ENCODE results near the gene SLC6A19. TPM values are rescaled to one million over a fixed set of nuclear protein-coding genes. Genes with fewer than 3 reads are reported as not detected.

The SLC6A19 gene
- total and polyA plus RNA-seq, 2 of the 4 experiments (the other 2 are of a cell fraction): not detected

DNA sequence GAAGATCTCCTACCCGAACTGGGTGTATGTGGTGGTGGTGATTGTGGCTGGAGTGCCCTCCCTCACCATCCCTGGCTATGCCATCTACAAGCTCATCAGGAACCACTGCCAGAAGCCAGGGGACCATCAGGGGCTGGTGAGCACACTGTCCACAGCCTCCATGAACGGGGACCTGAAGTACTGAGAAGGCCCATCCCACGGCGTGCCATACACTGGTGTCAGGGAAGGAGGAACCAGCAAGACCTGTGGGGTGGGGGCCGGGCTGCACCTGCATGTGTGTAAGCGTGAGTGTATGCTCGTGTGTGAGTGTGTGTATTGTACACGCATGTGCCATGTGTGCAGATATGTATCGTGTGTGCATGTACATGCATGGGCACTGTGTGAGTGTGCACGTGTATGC lies 20.3 kb downstream of the SLC6A19 start:
- no peak overlapping the region for H3K27ac ChIP-seq (ENCODE audit: insufficient read depth, low read length)
- no peak overlapping the region for H2BK20ac ChIP-seq (ENCODE audit: low read depth, low read length)
- intact Hi-C loops (cut with micrococcal nuclease) (no loop called here), dilution Hi-C loops (cut with HindIII; ENCODE audit: low sequenced_read_pairs, unreplicated experiment) (no loop called here), in situ Hi-C loops (cut with MboI; ENCODE audit: low sequenced_read_pairs) (no loop called here)
- H4K91ac ChIP-seq (ENCODE audit: insufficient read depth, low read depth, low read length): no peak overlapping the region
- H4K5ac ChIP-seq (ENCODE audit: low read depth, low read length): no peak overlapping the region
- H3K4me2 ChIP-seq (ENCODE audit: low read depth, low read length): no peak overlapping the region
- H3K36me3 ChIP-seq (ENCODE audit: control insufficient read depth, insufficient read depth, low read length): no peaks in the 10 kb centered on the region
- no peak overlapping the region for H3K4ac ChIP-seq (ENCODE audit: low read depth, low read length)
- no peak for TF ChIP-seq BHLHE40 (IDR thresholded peaks at IDR 0.05; ENCODE audit: low read depth, low read length)
- no peak for TF ChIP-seq CHD1 (IDR thresholded peaks at IDR 0.05; ENCODE audit: low read depth, low read length)
- no peak for TF ChIP-seq NFE2L2 (IDR thresholded peaks at IDR 0.05; ENCODE audit: low read depth, low read length)
- TF ChIP-seq MAZ (IDR thresholded peaks at IDR 0.05; ENCODE audit: borderline replicate concordance, low read depth, low read length): no peak
- no peak for TF ChIP-seq POLR2A (IDR thresholded peaks at IDR 0.05; ENCODE audit: low read depth, low read length)
- TF ChIP-seq RCOR1 (IDR thresholded peaks at IDR 0.05; ENCODE audit: insufficient replicate concordance, low read length): no peak
- TF ChIP-seq, protein P1, sequence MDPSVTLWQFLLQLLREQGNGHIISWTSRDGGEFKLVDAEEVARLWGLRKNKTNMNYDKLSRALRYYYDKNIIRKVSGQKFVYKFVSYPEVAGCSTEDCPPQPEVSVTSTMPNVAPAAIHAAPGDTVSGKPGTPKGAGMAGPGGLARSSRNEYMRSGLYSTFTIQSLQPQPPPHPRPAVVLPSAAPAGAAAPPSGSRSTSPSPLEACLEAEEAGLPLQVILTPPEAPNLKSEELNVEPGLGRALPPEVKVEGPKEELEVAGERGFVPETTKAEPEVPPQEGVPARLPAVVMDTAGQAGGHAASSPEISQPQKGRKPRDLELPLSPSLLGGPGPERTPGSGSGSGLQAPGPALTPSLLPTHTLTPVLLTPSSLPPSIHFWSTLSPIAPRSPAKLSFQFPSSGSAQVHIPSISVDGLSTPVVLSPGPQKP (IDR thresholded peaks at IDR 0.05; ENCODE audit: borderline replicate concordance, low read depth, low read length): no peak
- TF ChIP-seq, protein P2, sequence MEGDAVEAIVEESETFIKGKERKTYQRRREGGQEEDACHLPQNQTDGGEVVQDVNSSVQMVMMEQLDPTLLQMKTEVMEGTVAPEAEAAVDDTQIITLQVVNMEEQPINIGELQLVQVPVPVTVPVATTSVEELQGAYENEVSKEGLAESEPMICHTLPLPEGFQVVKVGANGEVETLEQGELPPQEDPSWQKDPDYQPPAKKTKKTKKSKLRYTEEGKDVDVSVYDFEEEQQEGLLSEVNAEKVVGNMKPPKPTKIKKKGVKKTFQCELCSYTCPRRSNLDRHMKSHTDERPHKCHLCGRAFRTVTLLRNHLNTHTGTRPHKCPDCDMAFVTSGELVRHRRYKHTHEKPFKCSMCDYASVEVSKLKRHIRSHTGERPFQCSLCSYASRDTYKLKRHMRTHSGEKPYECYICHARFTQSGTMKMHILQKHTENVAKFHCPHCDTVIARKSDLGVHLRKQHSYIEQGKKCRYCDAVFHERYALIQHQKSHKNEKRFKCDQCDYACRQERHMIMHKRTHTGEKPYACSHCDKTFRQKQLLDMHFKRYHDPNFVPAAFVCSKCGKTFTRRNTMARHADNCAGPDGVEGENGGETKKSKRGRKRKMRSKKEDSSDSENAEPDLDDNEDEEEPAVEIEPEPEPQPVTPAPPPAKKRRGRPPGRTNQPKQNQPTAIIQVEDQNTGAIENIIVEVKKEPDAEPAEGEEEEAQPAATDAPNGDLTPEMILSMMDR (conservative IDR thresholded peaks at IDR 0.05; ENCODE audit: low read depth, low read length): no peak
- TF ChIP-seq SMC3 (IDR thresholded peaks at IDR 0.05; ENCODE audit: low read depth, low read length): no peak
- TF ChIP-seq, protein P3, sequence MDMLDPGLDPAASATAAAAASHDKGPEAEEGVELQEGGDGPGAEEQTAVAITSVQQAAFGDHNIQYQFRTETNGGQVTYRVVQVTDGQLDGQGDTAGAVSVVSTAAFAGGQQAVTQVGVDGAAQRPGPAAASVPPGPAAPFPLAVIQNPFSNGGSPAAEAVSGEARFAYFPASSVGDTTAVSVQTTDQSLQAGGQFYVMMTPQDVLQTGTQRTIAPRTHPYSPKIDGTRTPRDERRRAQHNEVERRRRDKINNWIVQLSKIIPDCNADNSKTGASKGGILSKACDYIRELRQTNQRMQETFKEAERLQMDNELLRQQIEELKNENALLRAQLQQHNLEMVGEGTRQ (IDR thresholded peaks at IDR 0.05; ENCODE audit: low read depth, low read length): no peak
- no peak for TF ChIP-seq RAD21 (IDR thresholded peaks at IDR 0.05; ENCODE audit: low read length)
- no peak for TF ChIP-seq FOS (IDR thresholded peaks at IDR 0.05; ENCODE audit: low read depth, low read length)
- no peak for TF ChIP-seq MXI1 (IDR thresholded peaks at IDR 0.05; ENCODE audit: borderline replicate concordance, low read depth, low read length)
- TF ChIP-seq CEBPB (IDR thresholded peaks at IDR 0.05; ENCODE audit: low read depth, low read length): no peak
- TF ChIP-seq MAFK (IDR thresholded peaks at IDR 0.05; ENCODE audit: low read depth, low read length): no peak
- TF ChIP-seq RFX5 (IDR thresholded peaks at IDR 0.05; ENCODE audit: low read depth, low read length): no peak
- DNase-seq (no peak), ATAC-seq (ENCODE audit: low read depth) (no peak)
- H2BK15ac ChIP-seq (ENCODE audit: low read depth, low read length): no peak overlapping the region
- H4K20me1 ChIP-seq (ENCODE audit: insufficient read depth, low read length): no peaks in the 10 kb centered on the region
- H3K56ac ChIP-seq (ENCODE audit: extremely low read depth, insufficient read depth, low read length): no peak overlapping the region
- H2AK5ac ChIP-seq (ENCODE audit: low read depth, low read length): no peak overlapping the region
- no peak overlapping the region for H2AK9ac ChIP-seq (replicated peaks; ENCODE audit: low read depth, low read length, poor library complexity)
- H3K79me1 ChIP-seq (ENCODE audit: low read depth in 1 of 2, low read length in 2 of 2): no peaks in the 10 kb centered on the region
- WGBS, 2 experiments (ENCODE audit: extremely low coverage in 2 of 2, insufficient read length in 1 of 2): 90% methylated on average over 6 of the region's 10 CpGs; no CpG with 5 or more reads in 1 of the 2 experiments
- no TSS peak for BruUV-seq (replicated peaks)
- H2AFZ ChIP-seq (replicated peaks; ENCODE audit: low read length, poor library complexity): no peak overlapping the region
- H4K8ac ChIP-seq (ENCODE audit: low read depth in 2 of 2, low read length in 2 of 2): no peak overlapping the region; a peak in 1 of 4 replicates
- POLR2A ChIA-PET (ENCODE audit: unreplicated experiment): no interaction called here
- H3K18ac ChIP-seq (ENCODE audit: low read depth, low read length): no peak overlapping the region
- H3K4me3 ChIP-seq (ENCODE audit: insufficient read depth, low read depth, low read length): no peak overlapping the region
- H3K9me3 ChIP-seq (ENCODE audit: control insufficient read depth, insufficient read depth, low read length): peaks cover 8% of the 10 kb centered on the region
- H3K9me1 ChIP-seq (ENCODE audit: insufficient read depth, low read length): no peaks in the 10 kb centered on the region
- H2BK120ac ChIP-seq (ENCODE audit: low read depth, low read length): no peak overlapping the region
- H2BK5ac ChIP-seq (ENCODE audit: low read depth, low read length, poor library complexity, severe bottlenecking): no peak overlapping the region
- H3K4me1 ChIP-seq (ENCODE audit: control insufficient read depth, insufficient read depth, low read length): no peaks in the 10 kb centered on the region
- H3K9ac ChIP-seq (ENCODE audit: low read depth, low read length): no peak overlapping the region
- CTCF ChIA-PET: no interaction called here
- H3K23ac ChIP-seq (ENCODE audit: low read depth, low read length): no peak overlapping the region
- no peaks in the 10 kb centered on the region; the same call in 1 of the 2 replicates for H3K27me3 ChIP-seq (ENCODE audit: control insufficient read depth, insufficient read depth, low read length)
- H3K14ac ChIP-seq (replicated peaks; ENCODE audit: low read depth, low read length): no peak overlapping the region

Data from IMR-90 (cell line).